ENCODE data around the gene CCDC196.
A peak's percentile ranks its signal among the peaks of the same experiment; 100 is the strongest.
"Not testable (repeated sequence)": the region's sequence is repeated elsewhere in the genome, so short reads cannot be mapped to it uniquely, and the experiment has no call there.

Gene CCDC196

DNA sequence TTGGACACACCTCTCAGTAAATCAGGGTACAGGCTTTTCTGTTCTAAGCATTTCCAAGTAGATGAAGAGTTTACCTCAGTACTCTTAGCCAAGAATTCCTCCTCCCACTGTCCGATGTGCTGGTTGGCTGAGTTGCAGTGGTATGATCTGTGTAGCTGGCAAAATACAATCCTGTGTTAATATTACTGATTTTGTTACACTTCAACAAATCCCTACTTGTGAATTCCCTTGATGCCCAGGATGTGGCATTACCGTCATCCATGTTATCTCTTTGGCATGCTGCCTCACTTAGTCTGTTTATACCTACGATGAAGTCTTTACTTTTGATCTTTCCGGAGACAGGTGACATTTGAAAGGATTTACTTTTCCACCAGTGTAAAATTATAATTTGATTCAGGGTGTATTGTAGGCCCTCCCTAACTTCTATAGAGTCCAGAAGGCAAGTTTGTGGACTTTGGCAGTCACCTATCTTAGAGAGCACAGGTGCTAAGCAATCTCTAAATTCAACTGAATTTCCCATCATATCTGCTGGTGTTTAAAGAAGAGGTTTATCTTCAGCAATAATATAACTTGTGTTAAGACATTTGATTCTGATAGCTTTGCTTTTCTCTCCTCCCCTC is 10.1 kb downstream of the CCDC196 start:
- no peak for DNase-seq

DNA sequence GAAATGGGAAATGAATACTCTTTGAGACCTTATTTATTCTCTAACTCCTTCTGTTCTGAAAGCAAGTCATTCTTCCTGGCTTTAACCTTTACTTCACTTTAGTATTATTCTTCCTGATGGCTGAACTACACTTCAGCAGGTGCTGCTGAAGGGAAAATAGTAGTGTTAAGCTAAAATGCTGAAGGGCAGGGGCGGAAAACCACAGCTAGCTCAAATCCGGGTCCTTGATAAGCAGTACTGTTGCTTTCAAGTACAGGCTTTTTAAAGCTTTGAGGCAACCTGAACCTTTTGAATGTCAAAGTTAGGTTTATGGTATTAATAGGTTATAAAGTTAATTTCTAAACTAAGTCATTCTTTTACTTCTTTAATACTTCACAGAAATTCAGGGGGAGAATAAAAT is 10.7 kb downstream of the CCDC196 start:
- no peak for DNase-seq

- DNase-seq: no peak
Measured at GRCh38 chr14:66498311-66498710, 12.1 kb downstream of the CCDC196 start.

DNA sequence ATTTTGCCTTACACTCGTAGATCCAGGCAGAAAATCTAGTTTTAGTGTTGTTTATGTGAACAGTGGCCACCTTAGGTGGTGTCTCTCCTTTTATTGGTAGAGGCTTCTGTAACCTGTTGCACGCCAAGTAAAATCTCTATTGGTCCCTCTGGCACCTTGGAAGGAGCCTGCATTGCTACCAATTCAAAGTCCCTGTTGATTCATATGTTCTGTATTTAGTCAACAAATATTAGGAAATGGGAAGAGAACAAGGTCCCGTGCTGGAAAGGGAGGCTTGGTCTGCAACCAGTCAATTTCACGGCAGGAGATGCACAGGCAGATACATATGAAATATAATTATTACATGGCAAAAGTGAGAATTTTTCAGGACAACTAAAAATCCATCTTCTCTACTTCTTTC is 15.4 kb downstream of the CCDC196 start:
- DNase-seq: no peak

DNA sequence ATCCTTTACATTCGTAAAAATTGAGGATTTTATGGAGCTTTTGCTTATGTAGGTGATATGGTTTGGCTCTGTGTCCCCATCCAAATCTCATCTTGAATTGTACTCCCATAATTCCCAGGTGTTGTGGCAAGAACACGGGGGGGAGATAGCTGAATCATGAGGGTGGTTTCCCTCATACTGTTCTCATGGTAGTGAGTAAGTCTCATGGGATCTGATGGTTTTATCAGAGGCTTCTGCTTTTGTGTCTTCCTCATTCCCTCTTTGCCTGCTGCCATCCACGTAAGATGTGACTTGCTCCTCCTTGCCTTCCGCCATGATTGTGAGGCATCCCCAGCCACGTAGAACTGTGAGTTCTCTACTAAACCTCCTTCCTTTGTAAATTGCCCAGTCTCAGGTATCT is 16.7 kb downstream of the CCDC196 start:
- DNase-seq: peak; percentile 22

- no peak for DNase-seq
Measured at GRCh38 chr14:66503532-66503931, 17.4 kb downstream of the CCDC196 start.

DNA sequence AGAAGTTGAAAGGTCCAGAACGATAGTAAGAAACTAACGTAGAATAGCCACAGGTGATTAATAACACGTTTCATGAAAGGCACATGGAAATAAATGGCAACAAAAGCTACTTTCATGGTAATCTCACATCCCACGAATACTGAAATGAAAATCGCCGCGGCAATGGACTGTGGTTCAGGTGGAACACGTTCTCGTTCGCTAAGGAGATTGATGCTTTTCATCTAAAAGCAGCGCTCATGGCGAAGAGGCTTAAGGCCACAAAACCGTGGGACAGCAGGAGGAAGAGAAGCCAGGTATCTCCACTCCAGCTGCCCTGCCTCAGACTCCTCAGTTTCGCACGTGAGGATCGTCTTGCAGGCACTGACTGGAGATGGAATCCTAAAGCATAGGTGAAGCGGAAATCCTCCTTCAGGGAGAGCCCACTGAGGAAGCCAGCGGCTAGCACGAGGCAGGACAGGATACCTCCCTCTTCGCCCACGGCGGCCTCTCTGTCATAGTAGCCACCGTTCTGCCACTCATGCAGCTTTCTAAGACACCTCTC is 21.1 kb downstream of the CCDC196 start:
- DNase-seq: no peak

GRCh38 chr14:66507722-66508546 is 21.8 kb downstream of the CCDC196 start, which contains the start of gene GPHN:
GPHN (plus strand) TSS chr14:66508147.
- DNase-seq: peak; percentile 98

DNA sequence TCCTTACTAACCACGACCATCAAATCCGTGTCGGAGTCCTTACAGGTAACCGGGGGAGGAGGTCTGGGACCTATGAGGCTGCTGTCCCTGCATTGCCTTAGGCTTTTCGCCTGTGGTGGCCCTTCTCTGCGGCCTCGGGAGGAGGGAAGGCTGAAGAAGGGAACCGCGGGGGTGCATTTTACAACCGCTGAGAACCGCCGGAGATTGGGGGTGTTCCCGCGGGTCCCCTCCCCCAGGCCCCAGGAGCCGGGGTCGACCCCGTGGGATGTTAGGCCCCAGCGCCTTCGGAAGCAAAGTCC is 22.3 kb downstream of the CCDC196 start:
- DNase-seq: no peak

- DNase-seq: no peak
Measured at GRCh38 chr14:66508846-66509621, 22.9 kb downstream of the CCDC196 start.

DNA sequence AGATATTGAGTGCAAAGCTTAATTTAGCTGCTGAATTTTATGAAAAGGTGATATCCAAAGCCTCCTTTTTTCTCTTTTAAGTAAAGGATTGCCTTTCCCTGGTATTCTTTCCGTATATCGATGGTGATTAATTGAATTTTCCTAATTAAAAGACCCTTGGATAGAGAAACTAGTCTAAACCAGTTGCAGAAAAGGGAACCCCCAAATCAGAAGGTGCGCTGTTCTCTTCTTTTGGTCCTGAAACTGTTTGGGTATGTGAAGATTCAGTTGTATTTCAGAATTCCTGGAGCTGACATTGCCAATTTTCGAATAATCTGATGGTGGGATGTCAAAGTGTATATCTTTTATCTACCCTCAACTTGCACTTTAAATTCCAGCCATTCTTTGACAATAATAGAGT is 23.7 kb downstream of the CCDC196 start:
- no peak for DNase-seq

DNA sequence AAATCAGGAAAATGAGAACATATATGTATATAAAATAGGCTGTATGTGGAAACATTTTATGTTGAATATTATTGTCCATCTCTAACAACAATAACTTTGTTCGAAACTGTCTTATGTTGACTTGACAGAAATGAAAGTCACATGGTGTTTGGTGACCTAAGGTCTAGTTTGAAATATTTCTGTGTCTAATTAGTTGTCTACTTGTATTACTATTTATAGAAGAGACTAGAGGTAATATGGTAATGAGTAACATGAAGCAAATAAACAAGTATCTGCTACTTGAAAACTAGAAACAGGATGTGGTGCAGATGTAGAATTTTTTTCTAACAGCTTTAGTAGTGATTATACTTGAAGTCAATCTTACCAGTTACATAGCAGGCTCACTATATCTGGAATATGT is 25.7 kb downstream of the CCDC196 start:
- DNase-seq: no peak

DNA sequence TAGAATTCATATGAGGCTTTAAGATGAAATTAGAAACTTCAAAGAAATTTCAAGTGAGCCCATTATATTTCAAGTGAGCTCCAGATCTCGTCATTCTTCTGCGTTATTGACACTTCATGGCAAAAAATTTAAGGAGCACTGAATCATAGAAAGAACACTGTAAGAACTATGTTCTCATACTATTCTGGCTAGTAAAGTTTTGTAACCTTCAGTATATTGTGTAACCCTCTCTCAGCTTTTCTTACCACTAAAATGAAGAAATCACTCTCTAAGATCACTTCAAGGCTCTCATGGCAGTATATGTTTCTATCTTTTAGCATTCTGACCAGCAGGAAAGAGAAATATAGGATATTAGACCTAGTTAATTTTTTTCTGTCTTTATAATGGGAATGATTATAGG is 28.0 kb downstream of the CCDC196 start:
- DNase-seq: peak; percentile 89

GRCh38 chr14:66530526-66530925 is 44.4 kb downstream of the CCDC196 start:
- DNase-seq: no peak

GRCh38 chr14:66539034-66539433 is 52.9 kb downstream of the CCDC196 start:
- peak; percentile 31 for DNase-seq

GRCh38 chr14:66540038-66540437 is 53.9 kb downstream of the CCDC196 start:
- DNase-seq: no peak

GRCh38 chr14:66541627-66542026 is 55.5 kb downstream of the CCDC196 start:
- no peak for DNase-seq

DNA sequence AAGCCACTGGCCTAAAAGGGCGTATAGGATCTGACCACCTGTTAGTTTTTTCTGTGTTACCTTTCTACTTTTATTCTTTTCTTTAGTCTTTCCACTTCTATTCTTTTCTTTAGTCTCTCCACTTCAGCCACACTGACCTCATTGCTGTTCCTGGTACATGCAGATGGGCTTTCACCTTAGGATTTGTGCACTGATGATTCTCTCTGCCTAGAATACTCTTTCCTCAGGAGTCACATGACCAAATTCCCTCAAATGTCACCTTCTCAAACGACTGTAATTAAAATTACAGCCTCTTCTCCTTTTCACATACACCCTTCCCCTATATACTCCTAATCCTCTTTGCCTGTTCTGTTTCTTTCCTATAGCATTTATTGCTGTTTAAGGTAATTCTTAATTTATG is 57.8 kb downstream of the CCDC196 start:
- DNase-seq: no peak

DNA sequence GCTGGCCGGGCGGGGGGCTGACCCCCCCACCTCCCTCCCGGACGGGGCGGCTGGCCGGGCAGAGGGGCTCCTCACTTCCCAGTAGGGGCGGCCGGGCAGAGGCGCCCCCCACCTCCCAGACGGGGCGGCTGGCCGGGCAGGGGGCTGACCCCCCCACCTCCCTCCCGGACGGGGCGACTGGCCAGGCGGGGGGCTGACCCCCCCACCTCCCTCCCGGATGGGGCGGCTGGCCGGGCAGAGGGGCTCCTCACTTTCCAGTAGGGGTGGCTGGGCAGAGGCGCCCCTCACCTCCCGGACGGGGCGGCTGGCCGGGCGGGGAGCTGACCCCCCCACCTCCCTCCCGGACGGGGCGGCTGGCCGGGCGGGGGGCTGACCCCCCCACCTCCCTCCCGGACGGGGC is 59.0 kb downstream of the CCDC196 start:
- DNase-seq: not testable (repeated sequence)

DNA sequence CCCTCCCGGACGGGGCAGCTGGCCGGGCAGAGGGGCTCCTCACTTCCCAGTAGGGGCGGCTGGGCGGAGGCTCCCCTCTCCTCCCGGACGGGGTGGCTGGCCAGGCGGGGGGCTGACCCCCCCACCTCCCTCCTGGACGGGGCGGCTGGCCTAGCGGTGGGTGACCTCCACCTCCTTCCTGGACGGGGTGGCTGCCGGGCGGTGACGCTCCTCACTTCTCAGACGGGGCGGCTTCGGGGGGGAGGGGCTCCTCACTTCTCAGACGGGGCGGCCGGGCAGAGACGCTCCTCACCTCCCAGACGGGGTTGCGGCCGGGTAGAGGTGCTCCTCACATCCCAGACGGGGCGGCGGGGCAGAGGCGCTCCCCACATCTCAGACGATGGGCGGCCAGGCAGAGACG is 59.6 kb downstream of the CCDC196 start:
- DNase-seq: not testable (repeated sequence)
